Measurements from ENCODE around the gene TEDC2. TPM values are rescaled to one million over a fixed set of nuclear protein-coding genes. Genes with fewer than 3 reads are reported as not detected.

TEDC2 gene
- total RNA-seq (2021), result 40.7 and 45.4 TPM in 2 replicates
- long read RNA-seq, transcript TEDC2-202 (9 exons, 1,709 nt), result minor isoform, 5 of 148 reads
- long read RNA-seq, transcript TEDC2-201 (10 exons, 1,662 nt), result major isoform, 27 of 148 reads
- long read RNA-seq, transcript TEDC2-210 (9 exons, 1,911 nt), result minor isoform, 17 of 148 reads
- long read RNA-seq, partial matches to known transcripts, result 40 of 148 reads
- long read RNA-seq, other reads (novel, unspliced or antisense), result 55 of 148 reads

- Histone ChIP-seq H4K5ac (ENCODE audit: insufficient read length, low read depth, low read length) (no peak within 1 kb of the TSS), H3K4me1 (ENCODE audit: insufficient read depth, low read length) (peaks cover 2% of the 10 kb centered on the region; the same call in 1 of the 2 replicates), H3K14ac (ENCODE audit: insufficient read depth, low read length) (0 out of 2 replicates have a peak within 1 kb of the TSS, but pooled peaks have one; percentile 68), H3K4me2 (ENCODE audit: insufficient read depth, insufficient read length, low read length) (peak within 1 kb of the TSS; percentile 87), H3K23ac (ENCODE audit: insufficient read length, low read depth, low read length) (no peak within 1 kb of the TSS), H3K18ac (ENCODE audit: insufficient read length, low read depth, low read length) (no peak within 1 kb of the TSS), H3K9ac (ENCODE audit: extremely low read depth, insufficient read length, low read length) (peak within 1 kb of the TSS; percentile 32), H3K79me1 (ENCODE audit: insufficient read depth, low read depth, low read length, poor library complexity, severe bottlenecking) (peaks cover 7% of the 10 kb centered on the region), H3K79me2 (ENCODE audit: insufficient read depth, low read length) (0 out of 2 replicates have a peak, but pooled peaks cover 2% of the 10 kb centered on the region), H3K23me2 (ENCODE audit: insufficient read length, low read depth, low read length, poor library complexity, severe bottlenecking) (peaks cover 11% of the 10 kb centered on the region), H2AK5ac (ENCODE audit: insufficient read length, low read length) (no peak within 1 kb of the TSS), H2BK12ac (ENCODE audit: insufficient read length, low read depth, low read length) (no peak within 1 kb of the TSS), H2BK15ac (ENCODE audit: low read depth, low read length) (no peak within 1 kb of the TSS), H3K27ac (ENCODE audit: insufficient read length, low read depth, low read length) (no peak within 1 kb of the TSS), H3K27me3 (ENCODE audit: insufficient read depth, low read length) (no peaks in the 10 kb centered on the region), H3T11ph (ENCODE audit: low read length) (no peak within 1 kb of the TSS), H2BK20ac (ENCODE audit: low read depth, low read length, poor library complexity, severe bottlenecking) (no peak within 1 kb of the TSS), H4K20me1 (ENCODE audit: control insufficient read depth, insufficient read depth, insufficient read length) (no peaks in the 10 kb centered on the region), H3K56ac (ENCODE audit: insufficient read length, low read depth, low read length) (no peak within 1 kb of the TSS), H4K91ac (ENCODE audit: insufficient read length, low read depth, low read length) (no peak within 1 kb of the TSS), H3K4ac (ENCODE audit: low read depth, low read length) (no peak within 1 kb of the TSS), H2BK120ac (ENCODE audit: low read depth, low read length, poor library complexity, severe bottlenecking) (no peak within 1 kb of the TSS), H3K9me3 (ENCODE audit: control insufficient read depth, low read depth, low read length) (no peaks in the 10 kb centered on the region), H2BK5ac (ENCODE audit: insufficient read length, low read length) (no peak within 1 kb of the TSS), H4K8ac (replicated peaks; ENCODE audit: insufficient read length, low read depth, low read length) (no peak within 1 kb of the TSS), H2AFZ (ENCODE audit: low read length) (no peak within 1 kb of the TSS)
- TF ChIP-seq, protein P1, sequence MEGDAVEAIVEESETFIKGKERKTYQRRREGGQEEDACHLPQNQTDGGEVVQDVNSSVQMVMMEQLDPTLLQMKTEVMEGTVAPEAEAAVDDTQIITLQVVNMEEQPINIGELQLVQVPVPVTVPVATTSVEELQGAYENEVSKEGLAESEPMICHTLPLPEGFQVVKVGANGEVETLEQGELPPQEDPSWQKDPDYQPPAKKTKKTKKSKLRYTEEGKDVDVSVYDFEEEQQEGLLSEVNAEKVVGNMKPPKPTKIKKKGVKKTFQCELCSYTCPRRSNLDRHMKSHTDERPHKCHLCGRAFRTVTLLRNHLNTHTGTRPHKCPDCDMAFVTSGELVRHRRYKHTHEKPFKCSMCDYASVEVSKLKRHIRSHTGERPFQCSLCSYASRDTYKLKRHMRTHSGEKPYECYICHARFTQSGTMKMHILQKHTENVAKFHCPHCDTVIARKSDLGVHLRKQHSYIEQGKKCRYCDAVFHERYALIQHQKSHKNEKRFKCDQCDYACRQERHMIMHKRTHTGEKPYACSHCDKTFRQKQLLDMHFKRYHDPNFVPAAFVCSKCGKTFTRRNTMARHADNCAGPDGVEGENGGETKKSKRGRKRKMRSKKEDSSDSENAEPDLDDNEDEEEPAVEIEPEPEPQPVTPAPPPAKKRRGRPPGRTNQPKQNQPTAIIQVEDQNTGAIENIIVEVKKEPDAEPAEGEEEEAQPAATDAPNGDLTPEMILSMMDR (conservative IDR thresholded peaks at IDR 0.05), result no peak
- H3K4me1 Mint-ChIP-seq, result peaks cover 9 to 20% of the 10 kb centered on the region in 2 experiments
- H3K9me3 Mint-ChIP-seq, result no peaks in the 10 kb centered on the region
- peak; percentile 98 for DNase-seq
- peak within 1 kb of the TSS; percentile 73 to 88 for H3K4me3 Mint-ChIP-seq
- no CpG with 5 or more reads among the region's 66 CpGs for WGBS (ENCODE audit: extremely low coverage, insufficient read length, low lambda C conversion rate)
- peak within 1 kb of the TSS; percentile 74 to 89 (median 81); a peak in 5 of 7 replicates for H3K27ac Mint-ChIP-seq
- peaks cover 18 to 57% (median 49%) of the 10 kb centered on the region in 3 experiments; a peak in 6 of 7 replicates for H3K36me3 Mint-ChIP-seq (ENCODE audit: insufficient read depth in 1 of 3, low read depth in 3 of 3)
- no peaks in the 10 kb centered on the region for H3K27me3 Mint-ChIP-seq (ENCODE audit: low read depth)
Observed at GRCh38 chr16:2459647-2460390, at the start of gene TEDC2. TEDC2 (plus strand) TSS chr16:2460109; CDS start chr16:2460145, 36 bp downstream.

Measured in H9 (cell line).